Stimulated activated CD4-positive, alpha-beta T cell treated with anti-CD3 and anti-CD28 coated beads, Interleukin-1b, Interleukin-23, amount 100 ng/mL, for 4 hours (primary cell): Measurements from ENCODE around the gene MIGA1.
"Not testable (repeated sequence)": the region's sequence is repeated elsewhere in the genome, so short reads cannot be mapped to it uniquely, and the experiment has no call there.

ENCODE experiments used
- DNase-seq, 2 donors: peaks; one replicate each; pipeline ENCODE4 v3.0.0-alpha.2; 2020; ENCODE audit warnings: low read depth in 2 of 2

The MIGA1 gene

GRCh38 chr1:77796695-77797405 is 17.4 kb downstream of the MIGA1 start:
- no peak for DNase-seq

- DNase-seq, result no peak
These were observed 18.5 kb downstream of the MIGA1 start for GRCh38 chr1:77797991-77798390.

GRCh38 chr1:77802026-77802425 is 22.6 kb downstream of the MIGA1 start:
- DNase-seq, result no peak

- no peak for DNase-seq
These were observed 23.9 kb downstream of the MIGA1 start for GRCh38 chr1:77803371-77803770.

GRCh38 chr1:77809787-77810462 is 30.5 kb downstream of the MIGA1 start:
- not testable (repeated sequence) for DNase-seq

GRCh38 chr1:77811589-77811988 is 32.1 kb downstream of the MIGA1 start:
- DNase-seq, result not testable (repeated sequence)

GRCh38 chr1:77817368-77818209 is 38.1 kb downstream of the MIGA1 start:
- no peak for DNase-seq

GRCh38 chr1:77820121-77820520 is 40.7 kb downstream of the MIGA1 start:
- no peak for DNase-seq

- DNase-seq, result no peak
These were observed 44.6 kb downstream of the MIGA1 start for GRCh38 chr1:77824079-77824478.

GRCh38 chr1:77824694-77825093 is 45.2 kb downstream of the MIGA1 start:
- DNase-seq, result no peak

- no peak for DNase-seq
These were observed 45.8 kb downstream of the MIGA1 start for GRCh38 chr1:77825131-77825709.

- DNase-seq, result not testable (repeated sequence)
These were observed 47.4 kb downstream of the MIGA1 start for GRCh38 chr1:77826851-77827250.

- DNase-seq, result no peak
These were observed 48.6 kb downstream of the MIGA1 start for GRCh38 chr1:77828098-77828497.

- DNase-seq, result no peak
These were observed 50.4 kb downstream of the MIGA1 start for GRCh38 chr1:77829851-77830250.

GRCh38 chr1:77830946-77831345 is 51.5 kb downstream of the MIGA1 start:
- no peak for DNase-seq

GRCh38 chr1:77831566-77831965 is 52.1 kb downstream of the MIGA1 start:
- no peak for DNase-seq

GRCh38 chr1:77831976-77832711 is 52.7 kb downstream of the MIGA1 start:
- DNase-seq, result no peak

GRCh38 chr1:77832901-77833300 is 53.5 kb downstream of the MIGA1 start:
- no peak for DNase-seq

- DNase-seq, result no peak
These were observed 54.2 kb downstream of the MIGA1 start for GRCh38 chr1:77833521-77834100.

GRCh38 chr1:77834771-77835334 is 55.4 kb downstream of the MIGA1 start:
- DNase-seq, result no peak

- DNase-seq, result no peak
These were observed 62.1 kb downstream of the MIGA1 start for GRCh38 chr1:77841574-77841973.
